Cerebellar cortex (tissue), 1 donor: ENCODE data around the gene TFCP2L1.
"Not testable (repeated sequence)": the region's sequence is repeated elsewhere in the genome, so short reads cannot be mapped to it uniquely, and the experiment has no call there.

Experiments used
- DNase-seq: peaks from one replicate; pipeline ENCODE4 v3.0.0-alpha.2; 2015; ENCODE audit warnings: low spot score

The TFCP2L1 gene, protein sequence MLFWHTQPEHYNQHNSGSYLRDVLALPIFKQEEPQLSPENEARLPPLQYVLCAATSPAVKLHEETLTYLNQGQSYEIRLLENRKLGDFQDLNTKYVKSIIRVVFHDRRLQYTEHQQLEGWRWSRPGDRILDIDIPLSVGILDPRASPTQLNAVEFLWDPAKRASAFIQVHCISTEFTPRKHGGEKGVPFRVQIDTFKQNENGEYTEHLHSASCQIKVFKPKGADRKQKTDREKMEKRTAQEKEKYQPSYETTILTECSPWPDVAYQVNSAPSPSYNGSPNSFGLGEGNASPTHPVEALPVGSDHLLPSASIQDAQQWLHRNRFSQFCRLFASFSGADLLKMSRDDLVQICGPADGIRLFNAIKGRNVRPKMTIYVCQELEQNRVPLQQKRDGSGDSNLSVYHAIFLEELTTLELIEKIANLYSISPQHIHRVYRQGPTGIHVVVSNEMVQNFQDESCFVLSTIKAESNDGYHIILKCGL

DNA sequence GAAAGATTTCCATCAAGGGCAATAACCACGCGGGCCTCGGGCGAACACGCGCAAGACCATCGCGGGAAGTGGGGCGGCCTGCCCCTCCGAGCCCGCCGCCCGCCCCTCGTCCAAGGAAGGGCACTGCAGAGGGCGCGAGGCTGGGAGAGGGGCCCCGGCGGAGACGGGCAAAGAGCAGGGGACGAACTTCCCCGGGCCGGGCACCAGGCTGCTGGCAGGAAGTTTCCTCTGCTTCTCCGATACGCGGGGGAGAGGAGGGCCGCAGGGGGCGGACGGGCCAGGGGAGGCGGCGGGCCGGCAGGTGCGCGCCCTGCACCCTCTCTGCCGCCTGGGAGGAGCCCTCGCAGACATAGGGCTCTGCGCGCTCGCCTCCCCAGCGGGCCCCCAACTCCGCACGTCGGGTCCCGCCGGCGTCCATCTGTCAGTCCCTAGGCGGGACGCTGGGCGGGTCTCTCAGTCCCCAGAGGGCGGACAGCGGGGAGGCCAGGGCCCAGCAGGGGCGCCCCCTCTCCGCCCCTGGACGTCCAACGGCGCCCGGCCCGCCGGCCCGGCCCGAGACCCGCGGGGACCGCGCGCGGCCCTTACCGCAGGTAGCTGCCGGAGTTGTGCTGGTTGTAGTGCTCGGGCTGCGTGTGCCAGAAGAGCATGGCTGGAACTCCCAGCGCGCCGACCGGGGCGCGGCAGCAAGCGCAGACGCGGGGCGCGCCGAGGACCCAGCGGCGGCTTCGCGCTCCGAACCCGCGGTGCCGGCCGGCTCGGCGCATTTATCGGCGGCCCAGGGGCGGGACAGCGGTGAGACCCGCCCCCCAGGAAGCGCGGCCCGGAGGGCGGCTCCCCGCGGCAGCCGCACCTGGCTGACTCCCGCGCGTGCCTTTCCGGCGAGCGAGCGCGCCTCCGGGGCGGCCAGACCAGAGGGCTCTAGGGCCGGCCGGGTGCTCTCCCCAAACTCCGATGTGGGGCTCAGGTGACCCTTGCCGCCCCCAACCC is at the start of gene TFCP2L1:
Gene TFCP2L1 (minus strand): TSS at position 740 of the 987 bp plus-strand sequence. CDS start 93 bp downstream, at position 647.
- DNase-seq = no peak

DNA sequence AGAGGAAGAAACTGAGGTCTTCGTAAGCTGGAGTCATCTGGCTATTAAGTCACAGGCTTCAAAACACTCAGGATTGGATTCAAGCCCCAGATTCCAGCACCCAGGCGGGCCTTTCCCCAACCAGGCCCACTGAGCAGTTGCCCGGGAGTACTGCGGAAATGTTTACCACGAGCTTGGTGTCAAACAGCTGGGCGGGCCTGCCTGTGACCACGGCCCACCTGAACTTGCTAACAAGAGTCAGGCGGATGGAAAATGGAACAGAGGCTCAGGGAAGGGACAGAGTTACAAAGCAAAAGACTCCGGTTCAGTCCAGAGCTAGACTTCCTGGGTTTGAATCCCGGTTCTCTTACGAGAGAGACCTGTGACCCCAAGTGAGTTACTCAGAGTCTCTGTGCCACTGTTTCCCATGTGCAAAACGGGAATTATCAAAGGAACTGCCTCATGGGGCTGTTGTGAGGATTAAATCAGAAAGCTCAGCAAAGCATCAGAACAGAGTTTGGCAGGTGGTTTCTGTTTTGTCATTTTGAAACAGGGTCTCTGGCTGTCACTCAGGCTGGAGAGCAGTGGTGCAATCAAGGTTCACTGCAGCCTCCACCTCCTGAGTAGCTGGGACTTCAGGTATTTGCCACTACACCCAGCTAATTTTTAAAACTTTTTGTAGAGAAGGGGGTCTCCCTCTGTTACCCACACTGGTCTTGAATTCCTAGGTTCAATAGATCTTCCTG is 49.0 kb upstream of the TFCP2L1 start:
- no peak for DNase-seq

DNA sequence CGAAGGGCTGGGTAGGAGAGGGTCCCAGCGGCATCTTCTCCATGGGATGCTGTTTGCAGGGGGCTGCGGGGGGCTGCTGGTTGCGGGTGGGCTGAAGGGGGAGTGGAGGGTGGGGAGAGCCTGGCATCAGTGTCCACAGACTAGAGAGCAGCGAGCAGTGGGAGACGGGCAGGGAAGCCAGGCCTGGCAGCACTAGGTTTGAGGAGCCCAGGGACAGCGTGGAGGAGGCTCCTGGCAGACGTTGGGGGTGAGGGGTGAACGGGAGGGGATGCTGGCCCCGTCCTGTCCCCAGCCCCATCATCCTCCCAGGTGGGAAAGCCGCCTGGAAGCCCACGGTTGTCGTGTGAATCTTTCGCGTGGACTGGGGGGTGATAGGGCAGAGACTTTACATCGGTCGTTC is 48.2 kb upstream of the TFCP2L1 start:
- no peak for DNase-seq

DNA sequence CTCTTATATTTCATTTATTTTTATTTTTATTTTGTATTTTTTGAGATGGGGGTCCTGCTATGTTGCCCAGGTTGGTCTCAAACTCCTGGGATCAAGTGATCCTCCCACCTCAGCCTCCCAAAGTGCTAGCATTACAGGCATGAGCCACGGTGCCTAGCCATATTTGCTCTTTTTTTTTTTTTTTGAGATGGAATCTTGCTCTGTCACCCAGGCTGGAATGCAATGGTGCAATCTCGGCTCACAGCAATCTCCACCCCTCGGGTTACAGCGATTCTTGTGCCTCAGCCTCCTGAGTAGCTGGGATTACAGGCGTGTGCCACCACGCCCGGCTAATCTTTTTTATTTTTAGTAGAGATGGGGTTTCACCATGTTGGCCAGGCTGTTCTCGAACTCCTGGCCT is 46.3 kb upstream of the TFCP2L1 start:
- not testable (repeated sequence) for DNase-seq

DNA sequence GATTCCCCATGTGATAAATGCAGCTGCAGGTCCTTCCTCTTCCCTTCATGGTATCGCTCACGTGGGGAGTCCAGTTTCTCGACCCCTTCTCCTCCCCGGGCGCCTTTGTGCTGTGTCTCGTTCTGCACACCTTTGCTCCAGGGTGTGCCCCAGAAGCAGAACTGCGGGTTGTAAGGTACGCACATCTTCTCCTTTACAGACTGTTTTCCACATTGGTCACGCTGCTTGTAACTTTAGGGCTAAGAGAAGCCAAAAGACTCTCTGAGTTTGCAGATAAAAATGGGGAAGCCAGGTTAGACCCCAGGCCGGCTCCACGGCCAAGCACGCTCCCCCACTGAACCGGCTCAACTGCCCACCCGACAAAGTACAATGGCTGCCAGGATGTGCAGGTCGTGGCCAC is 45.9 kb upstream of the TFCP2L1 start:
- DNase-seq = no peak

DNA sequence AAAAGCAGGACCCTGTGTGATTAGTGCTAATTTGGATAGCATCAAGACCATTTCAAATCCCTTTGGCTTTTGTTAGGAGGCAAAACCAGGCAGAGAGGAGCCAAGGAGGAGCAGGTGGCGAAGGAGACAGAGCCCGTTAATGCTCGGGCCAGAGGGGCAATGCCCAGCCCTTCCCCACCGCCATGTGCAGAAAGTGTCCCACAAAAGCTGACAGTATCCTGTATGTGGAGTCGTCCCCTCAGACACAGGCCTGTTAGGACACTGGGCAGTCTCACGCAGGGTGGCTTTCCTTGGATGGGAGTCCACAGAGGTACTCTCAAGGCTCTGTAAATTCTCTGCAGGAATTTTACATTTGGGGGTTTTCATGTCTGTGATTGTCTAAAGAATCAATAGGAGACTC is 44.8 kb upstream of the TFCP2L1 start:
- no peak for DNase-seq

DNA sequence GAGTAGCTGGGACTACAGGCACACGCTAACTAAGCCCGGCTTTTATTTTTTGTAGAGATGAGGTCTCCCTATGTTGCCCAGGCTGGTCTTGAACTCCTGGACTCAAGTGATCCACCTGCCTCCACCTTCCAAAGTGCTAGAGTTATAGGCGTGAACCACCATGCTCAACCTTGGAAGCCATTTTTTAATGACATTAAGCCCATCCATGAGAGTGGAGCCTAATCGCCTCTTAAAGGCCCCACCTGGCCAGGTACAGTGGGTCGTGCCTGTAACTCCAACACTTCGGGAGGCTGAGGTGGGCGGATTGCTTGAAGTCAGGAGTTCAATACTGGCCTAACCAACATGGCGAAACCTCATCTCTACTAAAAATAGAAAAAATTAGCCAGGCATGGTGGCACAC is 41.6 kb upstream of the TFCP2L1 start:
- DNase-seq = no peak

DNA sequence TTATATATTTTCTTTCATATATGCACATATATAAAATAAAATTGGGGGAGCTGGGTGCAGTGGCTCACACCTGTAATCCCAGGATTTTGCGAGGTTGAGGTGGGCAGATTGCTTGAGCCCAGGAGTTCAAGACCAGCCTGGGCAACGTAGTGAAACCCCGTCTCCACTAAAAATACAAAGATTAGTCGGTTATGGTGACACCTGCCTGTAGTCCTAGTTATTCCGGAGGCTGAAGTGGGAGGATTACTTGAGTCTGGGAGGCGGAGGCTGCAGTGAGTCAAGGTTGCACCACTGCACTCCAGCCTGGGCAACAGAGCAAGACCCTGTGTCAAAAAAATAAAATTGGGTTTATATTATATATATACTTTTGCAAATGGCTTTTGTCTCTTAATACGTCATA is 39.6 kb upstream of the TFCP2L1 start:
- no peak for DNase-seq

DNA sequence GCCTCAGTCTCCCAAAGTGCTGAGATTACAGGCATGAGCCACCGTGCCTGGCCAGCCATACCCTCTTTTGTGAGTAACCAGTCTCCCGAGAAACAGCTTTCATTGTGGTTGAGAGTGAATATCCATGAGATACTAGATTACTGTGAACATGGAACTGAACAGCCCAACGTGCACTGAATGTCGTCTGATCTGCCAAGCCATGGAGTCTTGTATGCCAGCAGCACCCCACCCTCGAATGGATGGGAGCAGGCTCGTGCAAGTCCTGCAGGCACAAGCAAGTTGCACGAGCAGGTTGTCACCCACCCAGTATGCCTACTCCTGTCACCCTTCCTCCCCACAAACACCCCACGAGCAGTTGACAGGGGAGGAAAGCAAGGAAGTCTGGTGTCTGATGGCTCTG is 36.5 kb upstream of the TFCP2L1 start:
- DNase-seq = no peak

DNA sequence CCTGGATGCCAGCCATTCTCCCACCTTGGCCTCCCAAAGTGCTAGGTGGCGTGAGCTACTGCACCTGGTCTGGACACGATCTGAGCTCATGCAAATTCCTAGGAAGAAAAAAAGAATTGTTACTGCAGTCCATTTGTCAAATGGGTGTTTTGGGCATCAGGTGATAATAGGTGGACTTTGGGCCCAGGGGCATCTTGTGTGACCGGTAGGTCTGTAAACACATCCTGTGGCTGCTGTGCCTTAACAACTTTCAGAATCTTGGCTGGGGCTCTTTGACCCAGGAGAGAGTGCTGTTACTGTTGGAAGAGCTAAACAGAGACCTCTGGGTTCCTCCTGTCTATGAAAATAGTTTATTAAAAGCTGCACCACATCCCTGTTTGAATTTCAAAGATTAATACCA is 34.9 kb upstream of the TFCP2L1 start:
- DNase-seq = no peak

DNA sequence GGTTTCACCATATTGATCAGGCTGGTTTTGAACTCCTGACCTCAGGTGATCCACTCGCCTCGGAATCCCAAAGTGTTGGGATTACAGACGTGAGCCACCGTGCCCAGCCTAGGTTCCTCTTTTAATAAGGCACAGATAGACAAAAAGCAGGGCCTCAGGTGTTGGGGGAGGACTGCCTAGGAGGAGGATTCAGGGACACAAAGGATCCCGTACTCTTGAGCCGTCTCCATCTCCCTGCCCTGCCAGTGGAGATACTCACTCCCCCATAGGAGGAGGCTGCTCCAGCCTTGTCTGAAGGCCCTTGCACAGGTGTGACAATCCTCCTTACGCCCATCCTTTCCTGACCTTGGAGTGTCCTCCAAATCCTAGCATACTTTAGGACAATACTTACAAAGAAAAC is 32.0 kb upstream of the TFCP2L1 start:
- no peak for DNase-seq

DNA sequence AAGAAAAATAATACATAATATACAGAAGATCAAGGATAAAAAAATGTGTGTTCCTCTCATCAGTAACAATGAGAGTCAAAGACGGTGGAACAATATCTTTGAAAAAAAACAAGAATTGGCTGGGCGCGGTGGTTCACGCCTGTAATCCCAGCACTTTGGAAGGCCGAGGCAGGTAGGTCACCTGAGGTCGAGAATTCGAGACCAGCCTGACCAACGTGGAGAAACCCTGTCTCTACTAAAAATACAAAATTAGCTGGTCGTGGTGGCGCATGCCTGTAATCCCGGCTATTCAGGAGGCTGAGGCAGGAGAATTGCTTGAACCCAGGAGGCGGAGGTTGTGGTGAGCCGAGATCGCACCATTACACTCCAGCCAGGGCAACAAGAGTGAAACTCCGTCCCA is 28.7 kb upstream of the TFCP2L1 start:
- not testable (repeated sequence) for DNase-seq

DNA sequence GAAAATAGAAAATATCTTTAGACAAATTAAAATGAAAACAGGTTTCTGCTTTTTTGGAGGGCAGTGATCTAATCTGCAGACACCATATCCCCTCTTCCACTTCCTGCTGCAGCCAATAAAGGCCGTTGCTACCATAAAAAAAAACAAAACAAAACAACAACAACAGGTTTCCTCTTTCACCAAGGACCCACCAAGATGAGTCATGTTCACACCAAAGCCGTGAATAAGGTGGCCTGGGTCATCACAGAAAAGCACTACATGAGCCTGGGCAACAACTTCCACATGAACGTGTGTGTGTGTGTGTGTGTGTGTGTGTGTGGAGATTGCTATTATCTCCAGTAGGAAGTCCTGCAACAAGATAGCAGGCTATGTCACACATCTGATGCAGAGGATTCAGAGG is 24.8 kb upstream of the TFCP2L1 start:
- no peak for DNase-seq

DNA sequence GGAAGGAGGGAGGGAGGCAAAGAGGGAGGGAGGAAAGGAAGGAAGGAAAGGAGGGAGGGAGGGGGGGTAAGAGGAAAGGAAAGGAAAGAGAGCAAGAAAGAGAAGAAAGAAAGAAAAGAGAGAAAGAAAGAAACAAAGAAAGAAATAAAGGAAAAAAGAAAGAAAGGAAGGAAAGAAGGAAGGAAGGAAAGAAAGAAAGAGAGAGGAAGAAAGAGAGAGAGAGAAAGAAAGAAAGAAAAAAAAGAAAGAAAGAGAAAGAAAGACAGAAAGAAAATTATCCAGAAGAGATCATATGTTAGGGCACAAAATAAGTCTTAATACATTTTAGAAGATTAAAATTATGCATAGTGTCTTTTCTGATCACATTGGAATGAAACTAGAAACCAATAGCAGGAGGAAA is 24.3 kb upstream of the TFCP2L1 start:
- DNase-seq = no peak

DNA sequence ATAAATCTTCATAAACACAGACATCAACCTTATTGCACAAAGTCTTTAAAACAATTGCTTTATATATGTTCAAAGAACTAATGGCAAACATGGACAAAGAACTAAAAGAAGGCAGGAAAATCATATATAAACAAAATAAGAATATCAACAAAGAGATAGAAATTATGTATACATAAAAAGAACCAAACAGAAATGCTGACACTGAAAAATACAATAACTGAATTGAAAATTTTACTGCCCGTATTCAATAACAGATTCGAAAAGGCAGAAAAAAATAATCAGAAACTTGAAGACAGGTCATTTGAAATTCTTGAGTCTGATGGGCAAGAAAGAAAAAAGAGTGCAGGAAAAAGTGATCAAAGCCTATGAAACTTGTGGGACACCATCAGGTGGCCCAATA is 22.0 kb upstream of the TFCP2L1 start:
- DNase-seq = no peak

DNA sequence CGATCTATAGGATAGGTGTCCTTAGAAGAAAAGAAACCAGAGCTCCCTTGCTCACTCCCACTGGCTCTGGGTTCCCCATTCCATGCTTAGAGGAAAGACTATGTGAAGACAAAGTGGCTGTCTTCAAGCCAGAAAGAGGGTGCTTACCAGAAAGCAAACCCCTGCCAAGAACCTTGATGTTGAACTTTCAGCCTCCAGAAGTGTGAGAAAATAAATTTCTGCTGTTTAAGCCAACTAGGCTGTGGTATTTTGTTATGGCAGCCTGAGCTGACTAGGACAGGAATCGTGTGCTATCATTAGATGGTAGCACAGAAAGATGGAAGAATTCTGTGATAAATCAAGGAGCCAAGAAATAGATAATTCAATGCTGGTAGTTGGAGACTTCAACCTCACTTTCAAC is 19.9 kb upstream of the TFCP2L1 start:
- DNase-seq = no peak

DNA sequence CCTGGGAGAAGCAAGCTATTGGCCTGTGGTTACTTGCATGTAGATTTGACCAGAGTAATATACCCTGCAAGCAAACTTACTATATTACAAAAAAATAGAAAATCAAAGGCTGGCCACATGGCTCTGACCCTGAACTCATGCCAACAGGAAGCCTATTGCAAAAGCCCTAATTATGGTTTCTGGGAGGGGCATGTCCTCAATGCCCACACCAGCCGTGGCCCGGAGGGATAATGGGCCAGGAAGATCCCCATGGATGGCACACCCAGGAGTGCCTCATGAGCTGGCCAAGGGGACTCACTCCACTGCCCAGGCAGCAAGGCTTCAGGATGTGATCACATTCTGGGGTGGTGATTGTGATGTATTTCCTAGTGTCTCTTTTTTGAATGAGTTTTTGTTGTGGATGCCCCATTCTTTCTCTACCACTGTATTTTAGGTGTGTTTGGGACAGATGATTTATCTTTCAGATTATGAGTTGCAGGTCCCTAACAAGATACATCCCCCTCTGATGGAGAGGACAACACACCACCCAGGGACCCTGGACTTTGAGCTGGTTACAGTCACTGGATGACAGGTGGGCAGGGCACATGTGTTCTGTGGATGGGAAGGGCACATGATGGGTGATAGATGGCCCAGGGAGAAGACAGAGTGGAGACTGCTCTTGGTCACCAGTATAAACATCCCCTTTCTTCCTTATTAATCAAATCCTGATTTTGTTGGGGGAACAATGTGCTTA is 18.7 kb upstream of the TFCP2L1 start:
- no peak for DNase-seq

DNA sequence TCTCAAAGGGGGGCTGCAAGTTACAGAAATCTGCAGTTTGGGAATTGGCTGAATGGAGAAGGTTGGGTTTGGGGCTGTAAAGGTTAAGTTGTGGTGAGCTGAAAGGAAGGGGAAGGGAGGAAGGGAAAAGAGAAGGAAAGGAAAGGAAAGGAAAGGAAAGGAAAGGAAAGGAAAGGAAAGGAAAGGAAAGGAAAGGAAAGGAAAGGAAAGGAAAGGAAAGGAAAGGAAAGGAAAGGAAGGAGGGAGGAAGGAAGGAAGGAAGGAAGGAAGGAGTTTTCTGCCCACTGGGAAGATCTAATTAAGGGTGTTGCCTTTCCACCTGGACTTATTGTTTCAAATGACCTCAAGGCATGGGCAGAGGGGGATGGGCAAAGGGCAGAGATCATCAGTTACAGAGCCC is 16.2 kb upstream of the TFCP2L1 start:
- not testable (repeated sequence) for DNase-seq

DNA sequence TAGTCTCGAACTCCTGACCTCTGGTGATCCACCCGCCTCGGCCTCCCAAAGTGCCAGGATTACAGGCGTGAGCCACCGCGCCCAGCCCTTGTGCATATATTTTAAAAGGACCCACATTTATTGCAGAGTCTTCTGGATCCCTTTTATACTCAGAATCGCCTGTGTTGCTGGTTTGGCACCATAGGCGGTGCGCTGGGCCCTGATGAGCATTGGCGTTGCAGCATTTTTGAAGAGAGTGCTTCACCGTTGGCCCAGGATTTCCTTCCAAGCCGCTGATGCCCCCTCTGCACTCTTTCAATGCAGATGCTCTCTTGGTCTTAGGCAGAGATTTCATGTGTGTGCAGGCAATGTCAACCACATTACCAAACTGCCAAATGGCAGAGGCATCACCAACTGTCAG is 13.5 kb upstream of the TFCP2L1 start:
- DNase-seq = no peak

DNA sequence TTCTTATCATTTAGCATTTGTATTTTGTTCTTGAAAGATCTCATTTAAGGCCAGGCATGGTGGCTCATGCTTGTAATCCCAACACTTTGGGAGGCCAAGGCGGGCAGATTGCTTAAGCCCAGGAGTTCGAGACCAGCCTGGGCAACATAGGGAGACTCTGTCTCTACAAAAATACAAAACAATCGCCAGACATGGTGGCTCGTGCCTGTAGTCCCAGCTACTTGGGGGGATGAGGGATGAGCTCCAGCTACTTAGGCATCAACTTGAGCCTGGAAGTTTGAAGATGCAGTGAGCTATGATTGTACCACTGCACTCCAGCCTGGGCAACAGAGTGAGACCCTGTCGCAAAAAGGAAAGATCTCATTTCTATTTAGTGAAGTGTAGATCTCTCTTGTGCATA is 12.9 kb upstream of the TFCP2L1 start:
- DNase-seq = not testable (repeated sequence)

DNA sequence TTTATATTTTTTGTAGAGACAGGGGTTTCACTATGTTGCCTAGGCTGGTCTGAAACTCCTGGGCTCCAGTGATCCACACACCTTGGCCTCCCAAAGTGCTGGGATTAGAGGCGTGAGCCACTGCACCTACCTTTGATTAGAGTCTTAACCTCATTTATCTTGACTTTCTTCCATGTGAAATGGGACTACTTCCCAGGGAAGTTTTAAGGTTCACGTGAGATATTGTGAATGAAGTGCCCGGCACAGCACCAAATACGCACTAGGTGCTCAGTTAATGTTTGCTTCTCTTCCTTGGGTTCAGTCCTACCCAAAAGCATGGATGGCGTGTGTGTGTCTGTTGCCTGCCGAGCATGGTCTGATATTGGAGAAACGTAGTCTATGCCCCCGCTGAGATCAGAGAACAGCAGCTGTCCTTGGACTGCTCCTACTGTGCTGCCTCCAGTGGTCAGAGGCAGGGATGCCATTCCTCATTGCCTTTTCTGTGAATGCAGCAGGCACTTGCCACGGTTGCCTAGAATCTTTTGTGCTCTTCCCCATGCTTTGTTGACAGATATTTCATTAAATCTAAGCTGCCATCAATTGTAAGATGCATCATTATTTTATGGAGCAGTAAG is 12.3 kb upstream of the TFCP2L1 start:
- peak; percentile 18 for DNase-seq
